GM10248 (cell line): Measurements from ENCODE around the gene TBCE.

Experiments used
- CTCF ChIA-PET: fragments of 300-600 bp; sonication (Branson Sonifier 250); formaldehyde crosslinking; extraction: SDS; loops from one replicate; lab custom pipeline; 2021; ENCODE audit warnings: antibody characterized with exemption; lab: Yijun Ruan, JAX
- POLR2A ChIA-PET: fragments of 350-650 bp; sonication (Branson Sonifier 250); formaldehyde crosslinking; extraction: SDS; loops from one replicate; lab custom pipeline; 2020; ENCODE audit warnings: antibody characterized with exemption; lab: Yijun Ruan, JAX
- DNase-seq: peaks from one replicate; pipeline ENCODE4 v3.0.0; 2012; ENCODE audit errors: extremely low spot score
- TF ChIP-seq, protein P1 (sequence below): IDR thresholded peaks from 2 replicates; pipeline ENCODE4 v1.5.1; 2012; ENCODE audit warnings: mild to moderate bottlenecking, low read depth; ENCODE audit errors: extremely low read depth, missing control alignments, control extremely low read depth

TBCE gene, protein sequence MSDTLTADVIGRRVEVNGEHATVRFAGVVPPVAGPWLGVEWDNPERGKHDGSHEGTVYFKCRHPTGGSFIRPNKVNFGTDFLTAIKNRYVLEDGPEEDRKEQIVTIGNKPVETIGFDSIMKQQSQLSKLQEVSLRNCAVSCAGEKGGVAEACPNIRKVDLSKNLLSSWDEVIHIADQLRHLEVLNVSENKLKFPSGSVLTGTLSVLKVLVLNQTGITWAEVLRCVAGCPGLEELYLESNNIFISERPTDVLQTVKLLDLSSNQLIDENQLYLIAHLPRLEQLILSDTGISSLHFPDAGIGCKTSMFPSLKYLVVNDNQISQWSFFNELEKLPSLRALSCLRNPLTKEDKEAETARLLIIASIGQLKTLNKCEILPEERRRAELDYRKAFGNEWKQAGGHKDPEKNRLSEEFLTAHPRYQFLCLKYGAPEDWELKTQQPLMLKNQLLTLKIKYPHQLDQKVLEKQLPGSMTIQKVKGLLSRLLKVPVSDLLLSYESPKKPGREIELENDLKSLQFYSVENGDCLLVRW

DNA sequence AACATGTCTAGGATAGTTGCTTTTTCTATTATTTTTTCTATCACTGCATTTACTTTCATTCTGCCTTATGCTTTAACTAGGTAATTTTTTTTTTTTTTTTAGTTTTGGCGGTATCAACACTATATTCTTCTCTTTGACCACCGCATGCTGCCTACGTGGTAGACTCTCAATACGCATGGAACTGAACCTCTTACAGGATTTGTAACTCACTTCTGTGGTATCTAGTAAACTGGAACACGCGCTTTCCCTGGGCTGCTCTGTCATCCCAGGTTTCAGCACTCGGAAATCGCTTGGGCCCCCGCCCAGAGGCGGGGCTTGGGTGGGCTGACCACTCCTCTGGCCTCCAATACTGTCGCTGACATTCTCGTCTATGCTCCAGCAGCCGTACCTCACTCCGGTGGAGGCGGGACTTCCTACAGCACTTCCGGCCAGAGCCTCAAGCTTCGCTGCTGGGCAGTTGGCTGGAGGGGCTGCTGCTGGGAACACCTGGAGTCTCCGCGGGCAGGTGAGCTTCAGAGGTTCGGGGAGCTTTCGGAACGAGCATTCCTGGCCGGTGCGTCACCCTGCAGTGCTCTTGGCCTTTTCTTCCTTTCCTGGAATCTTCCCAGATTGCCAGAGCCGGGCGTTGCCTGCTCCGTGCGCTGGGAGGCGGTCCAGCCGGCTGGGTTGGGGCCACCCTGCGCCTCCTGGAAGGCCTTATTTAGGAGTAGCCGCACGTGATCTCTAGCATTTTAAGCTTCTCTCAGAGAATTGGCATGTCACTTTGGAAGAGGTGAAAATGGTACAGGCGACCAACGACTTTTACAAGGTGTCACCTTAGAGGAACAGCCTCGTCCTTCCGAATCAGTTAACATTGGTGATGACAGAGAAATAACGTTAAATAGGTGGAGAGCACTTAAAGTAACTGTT is at the start of gene TBCE:
Gene TBCE, plus strand, starts transcription at position 428 of the 909 bp plus-strand sequence. CDS start 12,623 bp downstream, outside the sequence.
- CTCF ChIA-PET = interaction anchor here (0.6 to 1.2 kb wide), 3 partner anchors 39 to 112 kb away, joined by 3 to 4 read pairs (median 4); partner anchors contain the start of genes ARID4B and GGPS1
- DNase-seq = peak; percentile 98
- TF ChIP-seq, protein P1, sequence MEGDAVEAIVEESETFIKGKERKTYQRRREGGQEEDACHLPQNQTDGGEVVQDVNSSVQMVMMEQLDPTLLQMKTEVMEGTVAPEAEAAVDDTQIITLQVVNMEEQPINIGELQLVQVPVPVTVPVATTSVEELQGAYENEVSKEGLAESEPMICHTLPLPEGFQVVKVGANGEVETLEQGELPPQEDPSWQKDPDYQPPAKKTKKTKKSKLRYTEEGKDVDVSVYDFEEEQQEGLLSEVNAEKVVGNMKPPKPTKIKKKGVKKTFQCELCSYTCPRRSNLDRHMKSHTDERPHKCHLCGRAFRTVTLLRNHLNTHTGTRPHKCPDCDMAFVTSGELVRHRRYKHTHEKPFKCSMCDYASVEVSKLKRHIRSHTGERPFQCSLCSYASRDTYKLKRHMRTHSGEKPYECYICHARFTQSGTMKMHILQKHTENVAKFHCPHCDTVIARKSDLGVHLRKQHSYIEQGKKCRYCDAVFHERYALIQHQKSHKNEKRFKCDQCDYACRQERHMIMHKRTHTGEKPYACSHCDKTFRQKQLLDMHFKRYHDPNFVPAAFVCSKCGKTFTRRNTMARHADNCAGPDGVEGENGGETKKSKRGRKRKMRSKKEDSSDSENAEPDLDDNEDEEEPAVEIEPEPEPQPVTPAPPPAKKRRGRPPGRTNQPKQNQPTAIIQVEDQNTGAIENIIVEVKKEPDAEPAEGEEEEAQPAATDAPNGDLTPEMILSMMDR = no peak
- POLR2A ChIA-PET = interaction anchor here (0.5 to 0.6 kb wide), 2 partner anchors 9 to 11 kb away, joined by 4 to 7 read pairs; no protein-coding TSS in a partner anchor

DNA sequence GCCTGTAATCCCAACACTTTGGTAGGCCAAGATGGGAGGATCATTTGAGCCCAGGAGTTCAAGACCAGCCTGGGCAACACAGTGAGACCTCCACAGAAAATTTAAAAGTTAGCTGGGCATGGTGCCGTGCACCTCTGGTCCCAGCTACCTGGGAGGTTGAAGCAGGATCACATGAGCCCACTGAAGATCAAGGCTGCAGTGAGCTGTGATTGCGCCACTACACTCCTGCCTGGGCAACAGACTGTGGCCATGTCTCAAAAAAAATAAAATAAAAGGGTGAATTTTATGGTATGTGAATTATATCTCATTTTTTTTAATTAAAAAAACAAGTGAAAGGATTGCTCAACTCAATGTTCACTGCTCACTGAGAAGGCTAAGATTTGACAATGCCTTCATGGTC is 48.0 kb upstream of the TBCE start:
- ChIA-PET POLR2A (interaction anchor here (0.7 to 0.9 kb wide), 3 partner anchors 12 to 854 kb away, joined by 3 read pairs; no protein-coding TSS in a partner anchor), CTCF (interaction anchor here (1.1 to 1.5 kb wide), 2 partner anchors 12 to 47 kb away, joined by 3 to 7 read pairs; no protein-coding TSS in a partner anchor)
- no peak for DNase-seq
- TF ChIP-seq, protein P1 = no peak

DNA sequence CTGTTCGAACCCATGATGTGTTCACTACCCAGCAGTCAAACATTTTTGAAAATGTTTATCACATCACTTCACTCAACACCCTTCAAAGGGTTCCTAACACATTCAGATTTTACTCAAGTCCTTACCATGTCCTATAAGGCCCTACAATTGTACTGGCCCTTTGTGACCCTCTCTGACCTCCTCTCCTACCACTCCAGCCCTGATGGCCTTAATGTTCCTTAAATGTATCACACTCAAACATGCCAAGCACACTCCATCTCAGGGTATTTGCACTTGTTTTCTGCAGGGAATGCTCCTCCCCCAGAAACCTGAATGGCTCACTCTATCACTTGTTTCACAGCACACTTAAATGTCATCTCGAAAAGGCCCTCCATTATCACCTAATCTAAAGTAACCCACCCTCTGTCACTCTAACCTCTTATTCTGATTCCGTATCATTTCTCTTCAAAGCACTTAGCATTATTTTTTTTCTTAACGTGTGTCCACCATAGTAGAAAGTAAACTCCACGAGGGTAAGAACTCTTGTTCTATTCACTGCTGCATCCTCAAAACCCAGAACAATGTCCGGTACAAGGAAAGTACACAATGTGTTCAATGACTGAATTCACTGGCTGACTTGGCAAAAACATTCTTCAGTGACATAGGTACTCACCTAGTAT is 46.6 kb upstream of the TBCE start:
- no peak for DNase-seq
- TF ChIP-seq, protein P1 = no peak
- ChIA-PET POLR2A (interaction anchor here (0.6 kb wide), 1 partner anchor 842 kb away, joined by 4 read pairs; the partner anchor contains the start of gene TARBP1), CTCF (no interaction called here)

DNA sequence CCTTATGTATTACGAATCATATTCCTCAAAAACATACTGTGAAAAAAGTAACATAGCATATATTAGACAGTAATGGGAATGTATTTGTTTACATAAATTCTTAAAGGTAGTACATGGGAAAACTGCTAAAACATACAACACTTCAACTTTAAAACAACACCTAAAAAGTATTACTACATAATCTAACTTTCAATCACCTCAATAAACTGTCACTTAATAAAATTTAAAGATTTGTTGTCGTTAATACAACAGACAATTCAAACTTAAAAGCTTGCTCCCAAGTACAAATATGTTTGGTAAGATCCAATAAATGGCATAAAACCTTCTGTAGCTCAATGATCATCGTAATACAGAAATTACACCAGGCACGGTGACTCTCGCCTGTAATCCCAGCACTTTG is 42.9 kb upstream of the TBCE start:
- TF ChIP-seq, protein P1 = no peak
- CTCF ChIA-PET = interaction anchor here (0.9 to 1.1 kb wide), 3 partner anchors 9 to 91 kb away, joined by 3 to 5 read pairs (median 3); no protein-coding TSS in a partner anchor
- DNase-seq = no peak
- POLR2A ChIA-PET = no interaction called here

DNA sequence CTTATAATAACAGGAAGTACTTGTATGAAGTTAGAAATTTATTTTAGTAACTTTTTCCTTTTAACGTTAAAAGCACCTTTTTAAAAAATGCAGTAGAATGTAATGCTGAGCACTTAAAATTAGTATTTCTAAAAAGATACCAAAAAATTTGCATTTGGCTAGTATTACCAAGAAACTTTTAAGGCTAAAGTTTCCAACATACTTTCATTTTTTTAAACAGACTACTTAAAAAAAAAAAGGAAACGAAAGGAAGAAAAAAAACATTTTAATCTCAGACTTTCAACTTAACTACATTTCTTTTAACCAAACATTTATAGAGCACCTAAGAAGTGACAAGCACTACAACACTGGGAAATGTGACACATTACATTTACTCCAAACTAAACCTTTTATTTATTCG is 42.1 kb upstream of the TBCE start:
- TF ChIP-seq, protein P1 = no peak
- ChIA-PET POLR2A (no interaction called here), CTCF (interaction anchor here (1.1 kb wide), 2 partner anchors 10 to 90 kb away, joined by 3 to 5 read pairs; no protein-coding TSS in a partner anchor)
- no peak for DNase-seq
